Mononuclear cell (primary cell): ENCODE data around the gene WBP2. TPM values are rescaled to one million over a fixed set of nuclear protein-coding genes. Genes with fewer than 3 reads are reported as not detected.

Experiments
- H3K27me3 ChIP-seq: 2 replicates; pipeline ENCODE4 v1.6.0; 2011; ENCODE audit warnings: low read length, control low read depth; ENCODE audit not compliant: insufficient read depth
- H3K4me1 ChIP-seq: 2 replicates; pipeline ENCODE4 v1.5.1; 2011; ENCODE audit warnings: mild to moderate bottlenecking, low read length, control low read depth; ENCODE audit not compliant: insufficient read depth
- H3K4me3 ChIP-seq: 2 replicates; pipeline ENCODE4 v1.5.1; 2011; ENCODE audit warnings: mild to moderate bottlenecking, low read length, moderate library complexity
- H3K9me3 ChIP-seq: 2 replicates; pipeline ENCODE4 v1.5.1; 2011; ENCODE audit warnings: low read depth, mild to moderate bottlenecking, control low read depth, low read length
- total RNA-seq: library from RNA; depleted of rRNA; stranded (reverse); fragments of >200 nt; gene quantifications from one replicate; pipeline ENCODE4 v1.2.3, GENCODE V29; 2012

Gene WBP2
- total RNA-seq, 1 donor, result 30.5 TPM

DNA sequence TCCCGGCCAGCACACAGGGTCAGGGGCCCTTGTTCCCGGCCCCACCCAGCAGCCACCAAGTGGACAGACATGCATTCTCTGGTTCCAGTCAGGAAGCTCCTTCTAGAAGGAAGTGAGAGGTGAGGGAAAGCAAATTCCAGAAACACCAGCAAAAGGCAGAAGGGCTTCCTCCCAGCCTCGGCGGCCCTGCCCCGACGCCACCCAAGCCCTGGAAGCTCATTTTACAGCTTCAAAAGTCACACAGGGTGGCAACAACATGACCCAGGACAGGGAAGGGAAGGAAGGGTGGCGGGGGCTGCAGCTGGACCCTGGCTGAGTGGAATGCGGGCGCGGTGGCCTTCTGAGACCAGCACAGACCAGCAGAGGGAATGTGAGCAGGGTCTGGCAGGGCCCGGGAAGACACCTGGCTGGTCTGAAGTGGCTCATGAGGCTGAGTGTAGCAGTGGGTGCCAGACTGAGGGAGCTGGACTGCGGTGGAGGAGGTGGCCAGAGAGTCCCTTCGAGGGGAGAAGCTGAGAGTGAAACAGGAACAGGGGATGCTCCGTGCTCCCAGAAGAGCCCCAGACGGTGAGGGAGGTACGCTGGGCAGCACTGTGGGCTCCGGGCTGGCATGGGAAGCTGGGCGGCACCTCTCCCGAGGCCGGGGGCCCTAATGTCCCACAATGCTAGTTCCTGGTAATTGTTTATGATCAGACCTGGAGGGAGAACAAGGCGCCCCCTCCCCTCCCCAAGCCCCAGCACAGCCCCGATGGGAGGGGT, 9.0 kb downstream of the WBP2 start:
- Histone ChIP-seq H3K9me3 (no peaks in the 10 kb centered on the region), H3K4me1 (peaks cover 37% of the 10 kb centered on the region), H3K27me3 (no peaks in the 10 kb centered on the region)

DNA sequence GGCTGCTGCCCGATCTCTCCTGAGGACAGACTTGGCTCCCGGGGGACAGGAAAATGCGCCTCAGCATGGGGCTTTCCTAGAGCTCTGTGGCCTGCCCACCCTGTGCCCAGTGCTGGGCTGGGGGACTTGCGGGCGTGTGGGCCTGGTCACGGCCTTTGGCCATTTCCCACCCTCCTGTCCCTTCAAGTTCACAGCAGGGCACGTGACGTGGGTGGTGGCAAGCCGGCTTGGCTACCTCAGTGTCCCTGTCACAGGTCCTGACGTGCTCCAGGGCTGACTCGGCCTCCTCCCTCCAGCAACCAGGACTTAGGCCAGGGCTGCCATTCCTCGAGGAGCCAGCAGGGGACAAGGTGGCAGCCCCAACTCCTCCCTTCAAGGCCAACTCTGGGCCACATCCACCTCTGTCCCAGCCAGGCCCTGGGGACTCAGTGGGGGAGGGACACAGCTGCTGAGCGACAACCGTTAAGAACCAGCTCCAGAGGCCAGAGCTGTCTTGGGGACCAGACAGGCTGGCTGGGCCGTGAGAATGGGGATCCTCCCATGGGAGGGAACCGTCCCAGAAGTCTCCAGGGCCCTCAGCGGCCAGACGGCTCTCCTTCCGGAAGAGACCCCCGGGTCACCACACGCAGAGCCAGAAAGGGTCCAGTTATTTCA, 9.9 kb downstream of the WBP2 start:
- Histone ChIP-seq H3K4me3 (no peak overlapping the region), H3K9me3 (no peaks in the 10 kb centered on the region), H3K27me3 (no peaks in the 10 kb centered on the region), H3K4me1 (peaks cover 37% of the 10 kb centered on the region)

More for the DNA sequence above, 9.0 kb downstream of the WBP2 start:
- H3K4me3 ChIP-seq, result no peak overlapping the region

DNA sequence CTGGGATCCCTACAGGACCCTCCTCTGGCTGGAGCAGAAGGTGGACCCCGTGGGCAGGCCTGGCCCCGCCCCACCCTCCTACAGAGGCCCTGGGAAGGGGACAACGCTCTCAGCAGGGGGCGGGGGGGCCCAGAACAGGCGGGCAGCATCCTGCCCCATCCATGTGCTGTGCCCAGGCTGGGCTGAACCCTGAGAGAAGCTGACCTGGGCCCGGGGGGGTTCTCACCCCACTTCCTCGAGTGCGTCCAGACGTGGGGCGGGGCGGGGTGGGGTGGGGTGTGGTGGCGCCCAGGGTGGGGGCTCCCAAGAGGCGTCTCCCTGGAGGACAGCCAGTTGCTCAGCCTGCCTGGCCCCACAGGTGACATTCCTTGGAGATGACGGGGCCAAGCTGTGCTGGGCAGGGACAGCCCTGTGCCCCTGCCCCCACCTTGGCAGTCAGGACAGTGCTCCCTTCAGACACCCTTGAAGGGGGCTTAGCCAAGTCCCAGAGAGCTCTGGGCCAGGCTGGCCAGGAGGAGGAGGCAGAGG, 10.5 kb downstream of the WBP2 start:
- H3K4me3 ChIP-seq, result peak overlapping the region; percentile 81
- peaks cover 37% of the 10 kb centered on the region for H3K4me1 ChIP-seq
- no peaks in the 10 kb centered on the region for H3K27me3 ChIP-seq
- H3K9me3 ChIP-seq, result no peaks in the 10 kb centered on the region

DNA sequence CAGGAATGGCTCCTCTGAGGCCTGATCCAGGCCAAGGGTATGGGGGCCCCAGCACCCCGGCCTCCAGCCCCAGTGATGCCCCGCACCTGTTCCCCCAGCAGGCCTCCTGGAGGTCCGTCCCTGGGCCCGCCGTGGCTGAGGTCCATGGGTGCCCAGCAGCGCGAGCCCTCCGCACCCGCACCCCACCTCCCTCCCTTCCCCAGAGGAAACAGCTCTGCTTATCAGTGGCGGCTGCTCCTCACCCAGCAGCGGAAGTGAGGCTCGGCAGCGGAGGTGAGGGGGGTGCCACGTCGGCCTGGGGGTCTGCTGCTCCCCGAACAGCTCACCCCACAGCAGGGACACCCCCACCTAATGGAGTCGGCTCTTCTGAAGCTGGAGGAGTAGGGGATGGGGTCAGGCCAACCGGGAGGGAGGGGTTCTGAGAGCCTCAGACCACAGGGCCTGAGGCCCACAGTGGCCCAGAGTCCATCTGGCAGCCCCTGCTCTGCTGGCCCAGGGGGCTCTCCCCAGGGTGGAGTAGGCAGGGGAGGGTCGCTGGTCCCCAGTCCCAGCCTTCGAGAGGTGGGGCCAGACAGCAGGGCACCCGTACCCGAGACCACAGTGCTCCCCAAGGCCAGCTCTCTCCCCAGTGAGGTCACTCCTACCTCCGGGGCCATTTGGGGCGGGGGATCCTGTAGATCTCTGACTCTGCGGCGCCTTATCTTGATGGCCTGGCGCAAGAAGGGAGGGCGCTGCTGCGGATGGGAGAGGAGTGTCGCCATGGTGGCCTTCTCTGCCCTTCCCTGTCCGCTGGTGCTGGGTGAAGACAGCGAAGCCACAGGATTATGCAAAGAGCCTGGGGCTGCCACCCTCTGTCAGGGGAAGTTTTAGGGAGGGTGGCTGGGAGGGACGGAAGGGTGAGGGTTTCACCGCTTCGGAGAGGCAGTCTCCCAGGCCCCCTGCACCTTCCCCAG, 11.3 kb downstream of the WBP2 start, which contains the start of gene UNC13D:
TSS of gene UNC13D (minus strand) at position 828 of the 953 bp plus-strand sequence. CDS start at position 761, 67 bp downstream.
- no peaks in the 10 kb centered on the region for H3K9me3 ChIP-seq
- peaks cover 37% of the 10 kb centered on the region for H3K4me1 ChIP-seq
- H3K4me3 ChIP-seq, result peak within 1 kb of the TSS; percentile 81
- H3K27me3 ChIP-seq, result no peaks in the 10 kb centered on the region

DNA sequence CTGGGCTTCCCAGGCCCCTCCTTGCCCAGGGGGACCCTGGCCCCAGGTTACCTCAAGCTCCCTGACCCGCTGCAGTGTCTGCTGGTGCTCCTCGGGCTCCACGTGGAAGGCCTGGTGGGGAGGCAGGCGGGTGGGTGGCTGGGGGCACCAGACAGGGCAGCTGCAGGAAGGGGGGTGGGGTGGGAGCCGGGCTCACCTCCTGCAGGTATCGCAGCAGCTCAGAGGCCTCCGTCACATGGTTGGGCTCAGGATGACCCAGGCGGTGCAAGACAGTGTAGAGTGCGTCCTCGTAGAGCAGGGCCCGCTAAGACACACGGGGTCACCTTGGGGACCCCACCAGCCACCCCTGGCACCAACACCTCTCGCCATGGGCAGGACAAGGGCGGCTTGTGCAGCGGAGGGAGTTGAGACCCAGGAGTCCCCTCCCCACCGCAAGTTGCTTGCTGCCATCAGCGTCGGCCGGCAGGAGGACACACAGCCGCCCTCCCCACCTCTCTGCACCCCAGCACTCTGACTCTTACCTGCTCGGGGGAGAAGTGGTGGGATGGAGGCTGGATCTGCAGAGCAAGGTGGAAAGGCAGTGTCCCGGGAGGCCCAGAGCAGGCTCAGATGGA, 12.1 kb downstream of the WBP2 start:
- H3K4me1 ChIP-seq, result peaks cover 33% of the 10 kb centered on the region
- H3K4me3 ChIP-seq, result peak overlapping the region; percentile 81
- no peaks in the 10 kb centered on the region for H3K9me3 ChIP-seq
- no peaks in the 10 kb centered on the region for H3K27me3 ChIP-seq

DNA sequence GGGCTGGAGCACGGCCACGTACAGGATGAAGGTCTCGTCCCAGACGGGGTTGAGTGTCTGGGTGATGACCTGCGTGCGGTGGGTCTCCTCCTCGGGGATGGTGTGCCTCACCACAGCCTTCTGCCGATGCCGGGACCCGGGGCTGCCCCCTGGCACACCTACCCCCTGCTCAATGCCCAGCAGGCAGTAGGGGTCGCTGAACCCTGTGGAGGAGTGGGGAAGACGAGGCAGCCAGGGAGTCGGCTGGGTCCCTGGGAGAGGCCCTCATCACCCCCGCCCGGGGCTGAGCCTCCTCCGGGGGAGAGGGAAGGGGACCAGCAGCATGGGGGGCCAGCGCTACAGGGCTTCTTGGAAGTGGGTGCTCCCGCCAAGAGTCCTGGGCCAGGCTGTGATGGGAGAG, 12.7 kb downstream of the WBP2 start:
- Histone ChIP-seq H3K4me1 (peaks cover 33% of the 10 kb centered on the region), H3K4me3 (no peak overlapping the region), H3K27me3 (no peaks in the 10 kb centered on the region), H3K9me3 (no peaks in the 10 kb centered on the region)

DNA sequence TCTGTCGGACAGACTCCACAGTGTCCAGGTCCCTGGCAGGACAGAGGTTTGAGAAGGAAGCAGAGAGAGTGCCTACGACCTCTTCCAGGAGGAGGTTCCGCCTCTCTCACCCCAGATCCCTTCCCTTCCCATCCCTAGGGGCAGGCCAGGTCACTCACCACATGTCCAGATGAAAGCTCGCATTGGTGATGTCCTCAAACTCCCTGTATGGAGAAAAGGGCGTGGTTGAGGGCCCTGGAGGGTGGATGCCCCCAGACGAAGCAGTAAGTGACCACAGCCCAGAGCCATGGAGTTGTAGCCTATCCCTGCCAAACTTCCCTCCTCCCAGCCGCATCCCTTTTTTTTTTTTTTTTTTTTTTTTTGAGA, 14.4 kb downstream of the WBP2 start:
- H3K27me3 ChIP-seq, result no peaks in the 10 kb centered on the region
- no peaks in the 10 kb centered on the region for H3K9me3 ChIP-seq
- peaks cover 26% of the 10 kb centered on the region for H3K4me1 ChIP-seq
- H3K4me3 ChIP-seq, result no peak overlapping the region

DNA sequence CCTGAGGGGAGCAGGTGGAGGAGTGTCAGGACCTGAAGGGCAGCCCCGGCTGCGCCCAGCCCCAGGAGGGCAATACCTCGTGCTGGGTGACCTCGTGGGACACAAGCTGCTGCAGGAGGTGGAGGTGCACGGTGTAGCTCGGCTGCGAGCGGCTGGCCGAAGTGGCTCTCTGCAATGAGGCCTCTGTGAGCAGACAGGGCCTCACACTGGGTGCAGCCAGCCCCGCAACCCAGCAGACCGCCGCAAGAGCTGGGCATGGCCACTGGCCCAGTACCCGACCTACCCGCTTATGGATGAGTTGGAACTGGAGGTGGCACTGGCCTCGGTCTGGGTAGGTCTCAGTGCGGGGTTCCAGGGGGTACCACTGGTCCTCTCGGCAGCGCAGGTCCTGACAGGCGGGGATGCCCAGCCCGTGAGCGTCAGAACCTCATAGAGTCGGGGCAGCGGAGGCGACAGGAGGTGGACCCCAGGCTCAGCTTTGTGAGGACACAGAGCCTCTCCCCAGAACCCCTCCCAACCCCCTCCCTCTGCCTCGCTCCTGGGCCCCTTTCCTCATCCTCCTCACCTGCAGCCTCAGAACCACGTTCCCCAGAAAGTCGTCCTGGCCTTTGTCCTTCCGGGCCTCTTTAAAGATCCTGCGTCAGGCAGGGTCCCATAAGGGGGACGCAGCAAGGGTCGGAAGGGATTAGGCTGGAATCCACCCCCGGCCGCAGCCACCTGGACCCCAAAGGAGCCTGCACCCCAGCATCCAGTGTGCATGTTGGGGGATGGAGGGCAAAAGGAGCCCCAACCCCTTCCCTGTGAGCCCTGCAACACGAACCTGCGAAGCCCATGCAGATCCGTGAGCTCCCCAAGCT, 15.0 kb downstream of the WBP2 start:
- Histone ChIP-seq H3K27me3 (no peaks in the 10 kb centered on the region), H3K4me3 (no peak overlapping the region), H3K9me3 (no peaks in the 10 kb centered on the region), H3K4me1 (peaks cover 20% of the 10 kb centered on the region)

DNA sequence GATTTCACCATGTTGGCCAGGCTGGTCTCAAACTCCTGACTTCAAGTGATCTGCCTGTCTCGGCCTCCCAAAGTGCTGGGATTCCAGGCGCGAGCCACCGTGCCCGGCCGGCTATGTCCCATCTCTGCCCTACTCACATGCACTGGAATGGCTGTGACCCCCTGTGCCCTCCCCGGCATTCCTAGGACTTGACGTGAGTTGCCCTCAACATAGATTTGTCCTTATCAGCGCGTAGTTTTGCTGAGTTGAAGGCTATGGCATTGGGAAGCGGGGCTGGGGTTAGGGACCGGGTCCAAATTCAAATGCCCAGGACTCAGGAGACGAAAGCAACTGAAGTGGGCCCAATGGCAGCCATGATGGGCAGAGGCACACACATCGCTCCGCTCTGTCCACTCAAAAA, 16.7 kb downstream of the WBP2 start:
- H3K9me3 ChIP-seq, result no peaks in the 10 kb centered on the region
- peaks cover 28% of the 10 kb centered on the region for H3K4me1 ChIP-seq
- no peak overlapping the region for H3K4me3 ChIP-seq
- H3K27me3 ChIP-seq, result no peaks in the 10 kb centered on the region

DNA sequence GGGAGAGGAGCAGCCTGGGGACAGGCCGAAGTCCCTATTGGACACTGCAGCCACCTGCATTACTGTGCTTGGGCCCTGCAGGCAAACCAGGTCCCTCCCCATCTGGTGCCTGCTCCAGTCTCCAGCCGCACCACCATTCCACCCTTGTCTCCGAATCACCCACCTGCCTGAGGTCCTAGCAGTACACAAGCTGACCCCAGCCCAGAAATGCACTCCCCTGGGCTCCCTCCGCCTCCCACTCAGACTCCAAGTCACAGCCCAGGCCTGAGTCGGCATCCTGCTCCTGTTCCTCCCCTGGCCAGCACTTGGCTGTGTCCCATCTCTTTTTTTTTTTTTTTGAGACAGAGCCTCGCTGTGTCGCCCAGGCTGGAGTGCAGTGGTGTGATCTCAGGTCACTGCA, 17.2 kb downstream of the WBP2 start:
- Histone ChIP-seq H3K4me3 (no peak overlapping the region), H3K27me3 (no peaks in the 10 kb centered on the region), H3K9me3 (no peaks in the 10 kb centered on the region), H3K4me1 (peaks cover 29% of the 10 kb centered on the region)

DNA sequence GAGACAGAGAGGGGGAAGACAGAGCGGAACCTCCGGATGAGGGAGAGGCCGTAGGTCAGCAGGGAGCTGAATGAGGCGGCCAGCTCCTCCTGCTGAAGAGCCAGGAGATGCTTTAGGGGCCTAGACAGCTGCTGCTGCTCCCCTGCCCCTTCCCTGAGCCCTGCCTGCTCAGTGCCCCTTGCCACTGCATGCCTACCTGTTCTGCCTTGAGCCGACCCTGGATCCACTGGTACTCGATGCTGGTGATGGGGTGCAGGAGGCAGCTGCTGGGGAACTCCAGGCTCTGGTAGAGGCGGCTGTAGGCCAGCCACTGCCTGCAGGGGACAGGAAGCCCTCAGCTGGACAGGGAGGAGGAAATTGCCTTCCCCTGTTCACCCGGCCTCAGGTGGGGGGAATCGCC, 18.5 kb downstream of the WBP2 start:
- Histone ChIP-seq H3K4me3 (no peak overlapping the region), H3K27me3 (no peaks in the 10 kb centered on the region), H3K9me3 (no peaks in the 10 kb centered on the region), H3K4me1 (peaks cover 30% of the 10 kb centered on the region)

DNA sequence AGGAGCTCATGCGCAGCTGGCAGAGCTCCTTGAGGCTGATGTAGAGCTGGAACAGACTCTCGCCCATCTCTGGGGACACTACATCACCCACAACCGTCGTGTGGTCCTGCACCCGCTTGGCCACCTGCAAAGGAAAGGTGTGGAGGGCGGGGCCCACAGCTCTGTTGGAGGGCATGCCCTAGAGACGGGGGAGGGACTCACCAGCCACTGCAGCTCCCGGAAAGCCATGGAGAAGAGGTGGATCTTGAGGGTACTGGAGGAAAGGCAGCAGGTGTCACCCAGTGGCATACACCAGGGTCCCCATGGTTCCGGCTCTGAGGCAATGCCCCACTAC, 19.5 kb downstream of the WBP2 start:
- Histone ChIP-seq H3K4me1 (peaks cover 30% of the 10 kb centered on the region), H3K4me3 (no peak overlapping the region), H3K9me3 (no peaks in the 10 kb centered on the region), H3K27me3 (no peaks in the 10 kb centered on the region)

DNA sequence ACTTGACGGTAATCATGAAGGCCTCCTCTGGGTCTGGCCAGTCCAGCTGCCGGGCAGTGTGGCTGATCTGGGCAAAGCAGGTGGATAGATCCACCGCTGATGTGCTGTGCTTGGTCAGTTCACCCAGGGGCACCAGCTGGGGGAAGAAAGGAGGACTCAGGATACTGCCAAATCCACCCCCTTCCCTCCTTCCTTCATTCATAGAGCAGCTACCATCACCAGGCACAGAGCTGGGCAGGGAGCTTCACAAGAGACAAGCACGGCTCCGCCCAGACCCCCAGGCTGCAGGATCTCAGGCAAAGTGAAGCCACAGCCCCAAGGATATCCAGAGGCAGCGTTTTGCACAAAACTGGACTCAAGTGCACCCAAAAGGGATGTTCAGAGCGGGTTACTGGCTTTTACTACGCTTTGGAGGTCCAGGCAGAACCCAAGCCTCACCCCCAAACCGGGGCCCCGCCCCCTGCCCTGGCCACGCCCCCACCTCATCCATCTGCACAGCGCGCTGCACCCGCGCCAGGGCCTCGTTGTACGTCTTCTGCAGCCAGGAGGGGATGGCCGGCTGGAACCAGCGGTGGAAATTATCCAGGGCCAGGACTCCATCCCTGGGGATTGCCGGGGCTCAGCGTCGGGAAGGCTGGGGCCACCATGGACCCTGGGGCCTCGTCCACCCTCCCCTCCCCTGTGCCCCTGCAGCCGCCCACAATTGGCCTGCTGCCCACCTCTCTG, 20.0 kb downstream of the WBP2 start:
- Histone ChIP-seq H3K4me1 (peaks cover 30% of the 10 kb centered on the region), H3K27me3 (no peaks in the 10 kb centered on the region), H3K9me3 (no peaks in the 10 kb centered on the region), H3K4me3 (no peak overlapping the region)
